Pons (tissue), 1 donor: ENCODE measurements around the gene OR1F1.
"Not testable (repeated sequence)": the region's sequence is repeated elsewhere in the genome, so short reads cannot be mapped to it uniquely, and the experiment has no call there.

ENCODE experiments used
- DNase-seq: peaks from one replicate; pipeline ENCODE4 v3.0.0-alpha.2; 2016; ENCODE audit warnings: low spot score

OR1F1 gene

GRCh38 chr16:3198334-3199072 is 10.5 kb downstream of the OR1F1 start:
- DNase-seq: no peak

GRCh38 chr16:3202903-3203539 is 15.0 kb downstream of the OR1F1 start:
- no peak for DNase-seq

DNA sequence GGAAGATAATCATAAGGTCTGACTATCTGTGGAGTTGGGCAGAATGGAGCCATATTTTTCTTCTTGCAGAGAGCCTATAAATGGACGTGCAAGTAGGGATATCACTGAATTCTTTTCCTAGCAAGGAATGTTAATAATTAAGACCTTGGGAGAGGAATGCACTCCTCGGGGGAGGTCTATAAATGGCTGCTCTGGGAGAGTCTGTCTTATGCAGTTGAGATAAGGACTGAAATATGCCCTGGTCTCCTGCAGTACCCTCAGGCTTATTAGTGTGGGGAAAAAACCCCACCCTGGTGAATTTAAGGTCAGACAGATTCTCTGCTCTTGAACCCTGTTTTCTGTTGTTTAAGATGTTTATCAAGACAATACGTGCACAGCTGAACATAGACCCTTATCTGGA is 17.9 kb downstream of the OR1F1 start:
- not testable (repeated sequence) for DNase-seq

DNA sequence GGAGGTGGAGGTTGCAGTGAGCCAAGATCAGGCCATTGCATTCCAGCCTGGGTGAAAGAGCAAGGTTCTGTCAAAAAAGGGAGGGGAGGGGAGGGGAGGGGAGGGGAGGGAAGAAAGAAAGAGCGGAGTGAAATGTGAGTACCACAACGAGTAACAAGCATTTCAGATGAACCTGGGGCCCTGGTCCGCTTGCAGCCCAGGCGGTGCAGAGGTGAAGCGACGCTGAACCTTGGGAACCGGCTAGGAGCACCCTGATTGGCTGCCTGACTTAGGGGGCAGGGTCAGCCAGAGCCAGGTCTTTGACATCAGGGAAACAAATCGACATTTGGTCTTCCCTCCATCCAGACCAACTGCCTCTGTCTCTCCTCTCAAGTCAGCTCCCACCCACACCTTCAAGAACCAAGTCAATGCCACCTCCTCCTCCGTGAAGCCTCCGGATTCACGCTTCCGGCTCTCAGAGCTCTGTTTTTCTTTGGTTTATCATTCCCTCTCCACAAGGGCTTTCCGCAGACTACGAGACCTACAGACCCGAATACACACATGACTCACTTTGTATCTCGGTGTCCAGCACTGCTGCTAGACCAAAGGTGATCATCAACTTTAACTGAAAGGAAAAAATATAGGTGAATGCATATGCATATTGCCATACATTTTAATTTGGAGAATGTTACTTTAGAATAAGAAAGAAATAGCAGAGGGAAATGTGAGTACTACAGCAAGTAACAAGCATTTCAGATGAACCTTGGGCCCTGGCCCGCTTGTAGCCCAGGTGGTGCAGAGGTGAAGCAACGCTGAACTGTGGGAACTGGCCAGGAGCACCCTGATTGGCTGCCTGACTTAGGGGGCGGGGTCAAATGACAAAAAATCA is 19.3 kb downstream of the OR1F1 start:
- no peak for DNase-seq

DNA sequence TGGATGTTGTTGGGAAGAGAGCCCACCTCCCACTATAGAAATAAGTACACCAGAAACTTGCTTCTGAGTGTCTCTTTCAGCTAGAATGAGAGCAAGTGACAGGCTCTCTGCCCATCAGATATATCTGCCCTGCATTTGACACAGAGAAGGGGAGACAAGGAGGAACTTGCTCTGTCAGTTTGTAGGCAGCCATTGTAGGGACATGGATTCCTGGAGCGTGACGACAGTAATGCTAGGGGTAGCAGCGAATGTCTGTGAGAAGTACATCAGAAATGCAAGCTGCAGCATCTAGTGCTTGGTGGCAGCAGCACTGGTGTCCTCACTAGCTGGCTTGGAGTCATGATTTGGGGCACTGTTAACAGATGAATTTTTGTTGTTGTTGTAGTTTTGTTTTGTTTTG is 24.0 kb downstream of the OR1F1 start:
- no peak for DNase-seq

GRCh38 chr16:3212567-3212966 is 24.6 kb downstream of the OR1F1 start:
- no peak for DNase-seq

GRCh38 chr16:3214904-3215600 is 27.0 kb downstream of the OR1F1 start:
- DNase-seq: no peak

DNA sequence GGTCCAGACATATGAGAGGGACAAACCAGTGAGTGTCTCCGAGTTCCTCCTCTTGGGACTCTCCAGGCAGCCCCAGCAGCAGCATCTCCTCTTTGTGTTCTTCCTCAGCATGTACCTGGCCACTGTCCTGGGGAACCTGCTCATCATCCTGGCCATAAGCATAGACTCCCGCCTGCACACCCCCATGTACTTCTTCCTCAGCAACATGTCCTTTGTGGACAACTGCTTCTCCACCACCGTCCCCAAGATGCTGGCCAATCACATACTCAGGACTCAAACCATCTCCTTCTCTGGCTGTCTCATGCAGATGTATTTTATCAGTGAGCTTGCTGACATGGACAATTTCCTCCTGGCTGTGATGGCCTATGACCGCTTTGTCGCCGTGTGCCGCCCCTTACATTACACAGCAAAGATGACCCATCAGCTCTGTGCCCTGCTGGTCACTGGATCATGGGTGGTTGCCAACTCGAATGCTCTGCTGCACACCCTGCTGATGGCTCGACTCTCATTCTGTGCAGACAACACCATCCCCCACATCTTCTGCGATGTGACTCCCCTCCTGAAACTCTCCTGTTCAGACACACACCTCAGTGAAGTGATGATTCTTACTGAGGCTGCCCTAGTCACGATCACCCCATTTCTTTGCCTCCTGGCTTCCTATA is 27.7 kb downstream of the OR1F1 start:
- no peak for DNase-seq

GRCh38 chr16:3216263-3216640 is 28.2 kb downstream of the OR1F1 start:
- DNase-seq: no peak

DNA sequence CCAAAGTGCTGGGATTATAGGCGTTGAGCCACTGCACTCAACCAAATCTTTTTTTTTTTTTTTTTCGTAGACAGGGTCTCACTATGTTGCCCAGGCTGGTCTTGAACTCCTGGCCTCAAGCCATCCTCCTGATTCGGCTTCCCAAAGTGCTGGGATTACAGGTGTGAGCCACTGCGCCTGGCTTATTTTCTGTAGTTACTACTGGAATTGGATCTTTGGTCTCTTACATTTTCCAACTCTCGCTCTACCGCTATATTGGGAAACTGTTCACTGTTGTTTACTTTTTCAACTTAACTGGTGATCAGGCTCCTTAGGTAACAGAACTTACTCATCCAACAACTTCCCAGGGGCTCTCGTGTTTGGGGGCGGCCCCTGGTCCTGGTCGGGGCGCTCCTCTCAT is 32.8 kb downstream of the OR1F1 start:
- DNase-seq: no peak

DNA sequence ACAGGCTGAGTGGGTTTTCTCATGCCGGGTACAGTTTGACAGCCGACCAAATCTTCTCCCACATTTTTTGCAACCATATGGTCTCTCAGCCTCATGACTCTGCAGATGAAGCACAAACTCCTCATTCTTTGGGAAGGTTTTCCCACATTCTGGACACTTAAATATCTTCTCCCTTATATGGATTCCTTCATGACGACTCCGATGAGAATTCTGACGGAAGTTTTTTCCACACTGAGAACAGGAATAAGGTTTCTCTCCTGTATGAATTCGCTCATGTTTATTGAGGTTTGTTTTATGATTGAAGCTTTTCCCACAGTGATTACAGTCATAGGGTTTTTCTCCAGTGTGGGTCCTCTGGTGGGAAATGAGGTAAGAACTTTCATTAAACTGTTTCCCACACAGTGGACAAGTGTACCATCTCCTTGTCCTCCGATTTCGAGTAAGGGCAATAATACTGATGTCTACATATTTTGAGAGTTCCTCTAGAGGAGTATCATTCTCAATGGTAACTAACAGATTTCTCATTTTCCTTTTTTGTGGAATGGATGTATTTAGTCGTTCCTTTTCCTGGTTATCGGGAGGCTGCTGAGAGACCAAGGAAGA is 36.0 kb downstream of the OR1F1 start:
- DNase-seq: no peak

DNA sequence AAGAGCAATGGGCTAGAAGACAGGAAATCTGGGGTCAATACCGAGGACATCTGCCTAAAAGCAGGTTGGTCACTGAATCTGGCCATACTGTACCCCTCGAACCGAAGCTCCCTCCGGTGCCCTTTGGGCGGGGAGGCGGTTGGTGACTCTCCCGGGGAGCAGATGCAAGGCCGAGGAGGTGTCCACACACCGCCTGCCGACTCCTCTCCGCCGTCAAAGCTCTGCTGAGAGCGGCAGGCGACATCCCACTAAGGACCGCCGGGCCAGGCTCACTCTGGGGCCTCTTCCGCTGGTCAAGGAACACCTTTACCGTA is 46.5 kb downstream of the OR1F1 start:
- no peak for DNase-seq

DNA sequence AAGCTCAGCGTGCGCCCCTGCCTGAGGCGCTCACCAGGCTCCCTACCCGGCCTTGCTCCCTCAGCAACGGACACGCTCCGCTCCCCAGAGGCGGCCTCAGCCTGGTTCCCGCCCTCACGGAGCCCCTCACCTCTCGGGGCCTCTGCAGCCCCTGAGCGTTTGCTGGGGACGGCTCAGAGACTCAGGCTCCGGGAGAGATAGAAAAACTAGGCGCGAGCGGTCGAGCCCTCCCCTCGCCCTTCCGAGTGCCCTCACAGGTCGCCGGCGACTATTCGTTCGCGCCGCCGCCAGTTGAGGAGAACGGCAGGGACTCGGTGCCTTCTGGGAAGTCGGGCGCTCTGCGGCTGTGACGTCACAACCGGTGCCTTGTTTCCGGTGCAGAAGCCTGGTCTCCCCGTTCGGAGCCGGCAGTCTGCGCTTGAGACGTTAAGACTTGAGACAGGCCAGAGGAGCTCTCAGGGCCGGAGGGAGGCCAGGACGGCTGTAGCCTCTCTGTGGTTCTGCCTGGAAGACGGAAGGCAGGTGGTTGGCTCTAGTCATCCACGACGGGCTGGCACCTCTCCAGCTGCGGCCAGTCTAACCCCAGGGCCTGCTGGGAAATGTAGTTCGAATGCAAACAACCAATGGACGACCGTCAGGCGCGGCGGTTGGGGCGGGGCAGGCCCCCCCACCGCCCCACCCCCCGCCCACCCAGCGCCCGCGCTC is 47.0 kb downstream of the OR1F1 start, which contains the start of gene ZNF200:
TSS of gene ZNF200 (minus strand) at position 302 of the 705 bp plus-strand sequence. CDS start 1,403 bp downstream, outside the sequence.
- DNase-seq: peak; percentile 93

GRCh38 chr16:3235856-3236669 is 48.1 kb downstream of the OR1F1 start:
- DNase-seq: no peak

GRCh38 chr16:3241761-3242160 is 53.8 kb downstream of the OR1F1 start:
- no peak for DNase-seq

DNA sequence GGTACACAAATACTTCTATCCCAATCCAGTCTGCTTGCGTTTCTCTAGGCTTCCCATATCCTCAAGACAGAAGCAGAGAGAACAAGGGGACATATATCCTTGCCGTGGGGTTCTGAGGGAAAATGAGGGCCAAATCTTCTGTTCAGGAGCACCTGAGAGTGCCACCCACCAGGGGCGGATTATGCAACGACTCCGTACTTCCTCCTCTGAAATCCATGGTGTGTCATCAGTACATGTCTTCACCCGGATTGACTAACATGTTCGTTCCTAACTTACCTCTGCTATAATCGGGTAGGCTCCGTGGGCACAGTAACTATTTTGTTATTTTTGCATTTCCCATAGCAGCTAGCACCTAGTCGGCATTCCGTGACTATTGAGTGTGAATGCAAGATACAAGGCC is 54.7 kb downstream of the OR1F1 start:
- no peak for DNase-seq

DNA sequence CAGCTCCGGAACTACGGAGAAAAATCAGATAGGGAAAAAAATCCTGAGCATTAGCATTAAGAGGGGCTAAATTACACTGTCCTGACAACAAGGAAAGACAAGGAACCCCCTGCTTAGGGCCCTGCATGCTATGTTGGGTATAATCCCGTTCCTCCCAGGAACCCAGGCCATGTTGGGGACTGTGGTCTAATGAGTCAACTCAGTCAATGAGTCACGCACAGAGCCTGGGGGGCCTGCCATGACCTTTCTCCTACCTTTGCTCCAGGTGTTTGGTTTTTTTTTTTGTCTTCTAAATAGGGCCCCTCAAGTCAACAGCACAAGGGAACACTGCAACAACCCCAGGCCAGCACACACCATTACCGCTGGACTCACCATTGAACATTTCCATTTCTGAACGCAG is 55.9 kb downstream of the OR1F1 start:
- DNase-seq: no peak

DNA sequence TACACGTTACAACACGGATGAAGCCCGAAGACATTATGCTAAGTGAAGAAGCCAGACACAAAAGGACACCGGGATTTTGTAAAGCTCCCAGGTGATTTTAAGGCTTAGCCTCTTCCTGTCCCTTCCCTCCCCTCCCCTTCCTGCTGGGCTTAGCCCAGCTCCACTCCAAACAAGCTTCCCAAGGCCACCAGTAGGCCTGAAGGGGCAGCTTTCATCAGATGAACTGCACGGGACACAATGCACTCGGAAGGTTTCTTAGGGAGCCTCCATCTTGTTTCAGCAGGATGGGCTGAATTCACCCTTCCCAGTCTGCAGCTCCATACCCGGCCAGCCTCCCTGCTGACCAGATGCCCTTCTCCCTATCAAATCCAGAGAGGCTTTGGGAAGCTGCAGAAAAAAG is 58.0 kb downstream of the OR1F1 start:
- DNase-seq: no peak

DNA sequence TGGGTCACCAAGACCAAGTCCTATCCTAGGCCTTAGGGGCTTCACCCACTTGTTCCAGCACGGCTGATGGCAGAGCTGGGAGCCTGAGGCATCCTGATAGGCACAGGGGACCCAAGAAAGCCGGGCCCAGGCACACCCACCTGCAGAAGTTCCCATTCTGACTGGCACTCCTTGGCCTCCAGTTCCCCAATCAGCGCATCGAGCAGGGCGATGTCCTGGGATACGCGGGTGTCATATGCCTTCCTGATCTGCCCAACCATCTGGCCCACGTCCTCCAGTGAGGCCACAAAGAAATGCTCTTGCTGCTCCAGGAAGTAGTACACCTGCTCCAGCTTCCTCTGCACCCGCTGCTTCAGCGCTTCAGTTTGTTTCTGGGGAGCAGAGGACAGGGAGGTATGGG is 58.9 kb downstream of the OR1F1 start:
- DNase-seq: no peak

DNA sequence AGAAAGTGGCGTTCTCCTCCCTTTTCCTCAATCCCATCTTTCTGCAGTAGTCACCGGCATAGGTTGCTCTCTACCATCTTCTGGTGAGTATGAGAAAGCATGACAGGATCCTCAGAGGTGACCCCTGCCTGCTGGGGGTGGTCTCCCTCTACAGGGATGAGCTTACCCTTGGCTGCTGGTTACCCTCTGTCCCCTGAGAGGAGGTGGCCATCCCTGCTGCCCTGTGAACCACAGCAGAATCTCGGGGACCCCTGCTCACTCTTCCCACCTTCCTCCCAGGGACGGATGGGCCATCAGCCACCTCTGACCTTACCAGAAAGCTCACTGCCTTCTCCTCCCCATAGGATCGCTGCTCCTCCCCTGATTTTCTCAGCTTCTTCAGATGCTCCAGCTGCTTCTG is 60.6 kb downstream of the OR1F1 start:
- no peak for DNase-seq
